GM12872 (cell line): ENCODE results near the gene GAPDH.

Experiments
- TF ChIP-seq, protein P1 (sequence below): IDR thresholded peaks from 3 replicates; pipeline ENCODE4 v1.5.1; 2011; ENCODE audit warnings: low read depth, mild to moderate bottlenecking, low read length, moderate library complexity; ENCODE audit not compliant: insufficient read depth

GAPDH gene

DNA sequence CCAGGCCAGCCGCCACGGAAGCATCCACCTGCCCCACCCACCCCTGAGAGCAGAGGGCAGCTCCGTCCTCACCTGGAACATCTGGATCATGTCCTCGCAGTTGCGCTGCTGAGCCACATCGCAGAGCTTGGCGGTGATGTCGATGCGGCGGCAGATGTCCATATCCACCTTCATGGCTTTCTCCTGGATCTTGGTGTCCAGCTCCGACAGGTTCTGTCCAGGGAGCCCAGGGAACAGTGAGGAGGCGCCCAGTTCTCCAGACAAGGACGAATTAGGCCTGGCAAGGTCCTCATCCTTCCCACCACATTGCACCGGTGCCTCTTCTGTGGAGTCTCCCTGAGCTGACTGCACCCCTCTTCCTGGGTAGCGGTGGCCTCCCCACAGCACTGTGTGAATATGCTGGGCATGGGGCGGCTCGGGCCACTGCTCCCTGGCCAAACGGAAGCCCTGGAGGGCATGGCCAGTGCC is 15.4 kb downstream of the GAPDH start:
- TF ChIP-seq, protein P1, sequence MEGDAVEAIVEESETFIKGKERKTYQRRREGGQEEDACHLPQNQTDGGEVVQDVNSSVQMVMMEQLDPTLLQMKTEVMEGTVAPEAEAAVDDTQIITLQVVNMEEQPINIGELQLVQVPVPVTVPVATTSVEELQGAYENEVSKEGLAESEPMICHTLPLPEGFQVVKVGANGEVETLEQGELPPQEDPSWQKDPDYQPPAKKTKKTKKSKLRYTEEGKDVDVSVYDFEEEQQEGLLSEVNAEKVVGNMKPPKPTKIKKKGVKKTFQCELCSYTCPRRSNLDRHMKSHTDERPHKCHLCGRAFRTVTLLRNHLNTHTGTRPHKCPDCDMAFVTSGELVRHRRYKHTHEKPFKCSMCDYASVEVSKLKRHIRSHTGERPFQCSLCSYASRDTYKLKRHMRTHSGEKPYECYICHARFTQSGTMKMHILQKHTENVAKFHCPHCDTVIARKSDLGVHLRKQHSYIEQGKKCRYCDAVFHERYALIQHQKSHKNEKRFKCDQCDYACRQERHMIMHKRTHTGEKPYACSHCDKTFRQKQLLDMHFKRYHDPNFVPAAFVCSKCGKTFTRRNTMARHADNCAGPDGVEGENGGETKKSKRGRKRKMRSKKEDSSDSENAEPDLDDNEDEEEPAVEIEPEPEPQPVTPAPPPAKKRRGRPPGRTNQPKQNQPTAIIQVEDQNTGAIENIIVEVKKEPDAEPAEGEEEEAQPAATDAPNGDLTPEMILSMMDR, result no peak

DNA sequence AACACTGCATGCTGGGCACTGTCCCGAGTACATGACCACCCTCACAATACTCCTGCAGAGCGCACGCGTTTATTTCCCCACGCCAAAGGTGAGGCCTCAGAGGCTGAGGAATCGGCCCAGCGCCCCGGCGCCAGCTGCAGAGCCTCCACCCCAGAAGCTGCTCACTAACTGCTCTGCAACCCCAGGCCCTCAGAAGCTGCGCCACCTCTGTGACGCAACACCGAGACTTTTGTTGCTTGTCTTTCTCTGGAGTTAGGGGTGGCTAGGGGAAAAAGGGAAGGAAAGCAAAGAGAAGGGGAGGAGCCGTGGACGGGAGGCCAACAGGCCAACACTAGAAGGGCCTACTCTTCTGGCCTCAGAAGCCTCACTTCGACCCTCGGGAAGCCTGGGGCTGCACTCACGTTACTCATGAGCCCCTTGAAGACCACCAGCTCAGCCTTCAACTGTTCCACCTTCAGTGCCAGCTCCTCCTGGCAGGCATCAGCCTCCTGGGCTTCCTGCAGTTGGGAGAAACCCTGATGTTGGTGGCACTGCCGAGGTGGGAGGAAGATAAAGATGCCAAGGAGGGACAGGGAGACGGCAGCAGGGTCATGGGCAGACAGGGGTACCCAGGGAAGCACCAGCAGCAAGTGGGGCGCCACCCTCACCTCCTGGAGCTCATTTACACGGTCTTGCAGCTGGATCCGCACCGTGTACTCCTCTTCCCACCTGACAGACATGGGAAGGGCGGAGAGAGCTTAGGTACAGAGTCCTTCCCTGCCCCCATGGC is 16.2 kb downstream of the GAPDH start:
- TF ChIP-seq, protein P1, result no peak

DNA sequence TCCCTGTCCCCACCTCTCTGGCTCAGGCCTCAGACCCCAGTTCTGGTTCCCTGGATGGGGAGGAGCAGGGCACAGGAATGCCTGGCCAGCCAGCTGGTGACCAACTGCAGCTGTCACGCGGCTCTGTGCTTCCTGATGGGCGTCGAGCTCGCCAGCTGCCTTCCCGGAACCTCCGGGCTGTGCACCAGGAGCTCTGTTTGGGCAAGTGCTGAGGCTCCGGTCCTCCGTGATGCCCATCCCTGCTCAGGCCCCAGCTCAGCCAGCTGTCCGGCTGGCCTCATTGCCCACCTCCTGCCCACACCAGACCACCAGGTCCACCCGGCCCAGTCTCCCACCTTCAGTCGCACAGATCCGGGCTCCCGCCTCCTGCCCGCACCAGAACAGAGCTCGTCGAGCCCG is 16.7 kb downstream of the GAPDH start:
- TF ChIP-seq, protein P1, result no peak

DNA sequence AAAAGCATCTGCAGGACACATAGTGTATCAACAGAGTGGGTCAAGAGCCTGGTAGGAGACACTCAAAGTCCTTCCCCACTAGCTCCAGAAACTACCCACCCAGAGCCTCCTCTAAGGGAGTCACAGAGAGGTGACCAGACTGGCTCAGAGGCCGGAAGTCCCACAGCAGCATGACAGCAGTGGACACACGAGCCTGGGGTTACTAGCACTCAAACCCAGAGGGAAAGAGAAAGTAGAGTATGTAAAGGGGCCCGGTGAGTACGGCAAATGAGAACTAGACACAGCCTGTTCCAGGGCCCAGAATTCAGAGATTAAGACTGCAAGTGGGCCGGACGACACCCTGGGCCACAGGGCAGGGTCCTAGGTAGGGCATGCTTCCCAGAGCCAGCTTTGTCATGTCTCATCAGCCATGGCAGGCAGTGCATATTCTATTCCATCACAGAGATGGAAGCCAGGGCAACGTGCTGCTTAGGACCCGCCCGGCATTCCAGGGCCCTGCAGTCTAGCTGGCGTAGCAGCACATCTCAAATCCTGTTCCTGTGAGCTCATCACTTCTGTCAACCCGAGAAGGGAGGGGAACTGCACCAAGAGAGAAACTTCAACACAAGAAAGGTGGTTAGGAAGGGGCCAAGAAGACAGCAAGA is 17.3 kb downstream of the GAPDH start:
- TF ChIP-seq, protein P1, result no peak

DNA sequence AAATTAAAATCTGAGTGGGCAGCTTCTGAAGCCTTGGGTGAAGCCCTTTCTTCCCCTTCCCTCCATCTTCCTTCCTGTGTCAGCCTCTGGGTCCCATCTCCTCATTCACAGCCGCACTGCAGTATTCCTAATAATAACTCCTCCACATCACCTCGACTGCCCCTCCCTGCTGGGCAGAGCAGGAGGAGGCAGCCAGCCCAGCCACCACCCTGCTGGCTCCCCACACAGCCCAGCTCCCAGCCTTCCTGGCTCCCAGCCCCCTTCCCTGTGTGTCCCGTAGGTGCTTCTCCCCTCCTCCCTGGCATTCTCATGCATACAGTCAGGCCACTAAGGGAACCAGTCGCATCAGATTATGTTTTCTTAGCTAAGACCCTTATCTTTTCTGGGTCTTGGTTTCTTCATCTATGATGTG is 17.8 kb downstream of the GAPDH start:
- TF ChIP-seq, protein P1, result no peak

DNA sequence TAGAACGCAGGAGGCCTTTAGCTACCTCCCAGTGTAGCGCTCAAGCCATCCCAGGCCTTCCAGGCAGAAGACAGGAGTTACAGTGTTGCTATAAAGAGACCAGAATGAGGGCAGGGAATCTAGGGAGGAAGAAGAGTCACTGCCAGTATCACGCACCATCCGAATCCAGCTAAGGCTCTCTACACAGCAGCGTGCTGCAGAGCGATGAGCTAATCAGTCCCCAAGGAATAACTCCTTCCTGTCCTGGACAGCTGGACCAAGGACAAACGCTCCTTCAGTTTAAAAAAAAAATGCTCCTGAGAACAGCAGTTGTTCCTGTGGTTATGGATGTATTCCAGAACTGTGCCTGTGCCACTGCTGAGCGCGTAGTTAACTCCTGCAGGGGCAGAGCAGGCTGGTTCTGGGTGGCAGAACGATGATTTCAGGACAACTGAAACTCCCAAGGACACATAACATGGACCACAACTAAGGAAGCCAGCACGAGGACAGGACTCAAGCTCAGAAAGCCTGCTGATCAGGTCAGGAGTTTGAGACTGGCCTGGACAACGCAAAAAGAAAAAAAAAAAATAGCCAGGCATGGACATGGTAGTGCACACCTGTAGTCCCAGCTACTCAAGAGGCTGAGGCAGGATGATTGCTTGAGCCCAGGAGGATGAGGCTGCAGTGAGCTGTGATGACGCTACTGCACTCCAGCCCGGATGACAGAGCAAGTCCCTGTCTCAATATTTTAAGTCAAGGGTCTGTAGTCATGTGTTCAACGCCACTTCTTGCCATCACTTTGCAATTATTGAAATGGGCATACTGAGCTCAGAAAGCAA is 18.9 kb downstream of the GAPDH start:
- TF ChIP-seq, protein P1, result no peak
